NOMO-1 (cell line): ENCODE results near the gene IYD.
"Not testable (repeated sequence)": the region's sequence is repeated elsewhere in the genome, so short reads cannot be mapped to it uniquely, and the experiment has no call there.

Experiments
- DNase-seq, 2 experiments: peaks; one replicate each; lab custom pipeline; 2025; ENCODE audit not compliant: unreplicated experiment in 2 of 2; lab: John Stamatoyannopoulos, UW

IYD gene

DNA sequence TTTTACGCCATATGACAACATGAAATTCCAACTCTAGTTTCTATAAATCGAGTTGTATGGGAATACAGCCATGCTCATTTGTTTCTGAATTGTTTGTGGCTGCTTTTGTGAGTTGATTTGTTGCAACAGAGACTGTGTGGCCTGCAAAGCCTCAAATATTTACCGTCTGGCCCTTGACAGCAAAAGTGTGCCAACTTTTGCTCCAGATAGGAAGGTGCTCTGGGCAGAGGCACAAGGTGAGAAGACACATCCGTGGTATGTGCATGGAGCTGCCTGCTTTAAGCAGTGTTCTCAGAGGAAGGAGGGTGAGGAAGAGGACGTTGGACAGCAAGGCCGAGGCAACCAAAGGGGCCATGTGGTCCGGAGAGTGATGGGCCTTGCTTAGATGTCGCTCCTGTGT, 57.4 kb downstream of the IYD start:
- no peak for DNase-seq

DNA sequence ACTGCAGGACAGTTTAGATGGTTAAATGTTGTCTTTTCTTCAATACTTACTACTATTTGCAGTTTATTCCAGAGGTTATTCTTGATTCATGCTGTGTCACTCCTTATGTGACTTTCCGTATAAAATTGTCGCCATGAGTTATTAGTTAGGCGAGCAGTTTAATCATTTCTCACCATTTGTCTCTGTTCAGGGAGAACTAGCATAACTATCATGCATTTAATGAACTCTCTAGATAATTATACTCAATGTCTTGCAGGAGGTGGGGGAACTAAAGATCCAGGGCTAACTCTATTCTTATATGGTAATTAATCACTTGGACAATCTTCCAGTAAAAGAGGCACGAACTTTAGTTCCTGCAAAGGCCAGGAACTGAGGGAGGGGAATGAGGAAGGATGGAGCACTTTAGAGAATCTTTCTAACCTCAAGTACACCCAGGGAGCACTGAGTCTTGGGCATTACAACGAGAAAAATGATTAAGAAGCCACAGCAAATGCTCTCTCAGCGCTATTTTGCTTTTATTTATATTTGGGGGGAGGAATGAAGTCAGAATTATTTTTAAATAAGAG, 58.3 kb downstream of the IYD start:
- no peak for DNase-seq

DNA sequence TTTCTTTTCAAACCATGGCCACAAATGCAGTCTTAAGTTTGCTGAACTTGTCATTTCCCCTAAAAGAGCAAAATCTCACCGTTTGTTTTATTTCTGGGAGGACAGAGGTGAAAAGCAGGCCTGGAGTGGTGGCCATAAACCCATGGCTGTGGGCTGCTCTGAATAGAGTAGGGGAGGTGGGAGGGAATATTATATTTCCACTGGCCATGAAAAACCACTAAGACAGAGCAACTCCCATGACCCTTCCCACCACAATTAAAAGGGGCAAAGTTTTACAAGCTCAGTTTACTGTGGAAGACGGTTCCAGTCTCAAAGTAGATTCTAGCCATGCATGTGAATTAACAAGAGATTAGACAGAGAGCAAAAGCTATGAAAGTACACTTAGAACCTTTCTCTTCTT, 59.0 kb downstream of the IYD start:
- DNase-seq: no peak

DNA sequence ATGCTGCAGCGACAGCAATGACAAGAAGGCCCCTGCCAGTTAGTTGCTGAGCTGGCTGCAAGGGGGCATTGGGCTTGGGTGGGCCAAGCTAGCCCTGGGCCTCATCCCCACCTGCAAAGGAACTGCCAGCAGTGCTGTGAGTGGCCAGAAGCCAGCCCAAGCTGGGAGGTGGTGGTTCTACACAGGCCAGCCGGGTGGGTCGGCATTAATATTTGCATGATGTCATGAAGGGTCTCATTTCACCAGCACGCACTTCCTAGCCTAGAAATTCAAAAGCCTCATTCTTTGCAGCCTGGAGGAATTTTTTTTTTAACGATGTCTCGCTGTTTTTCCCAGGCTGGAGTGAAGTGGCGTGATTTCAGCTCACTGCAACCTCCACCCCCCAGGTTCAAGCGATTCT, 62.0 kb downstream of the IYD start:
- no peak for DNase-seq

DNA sequence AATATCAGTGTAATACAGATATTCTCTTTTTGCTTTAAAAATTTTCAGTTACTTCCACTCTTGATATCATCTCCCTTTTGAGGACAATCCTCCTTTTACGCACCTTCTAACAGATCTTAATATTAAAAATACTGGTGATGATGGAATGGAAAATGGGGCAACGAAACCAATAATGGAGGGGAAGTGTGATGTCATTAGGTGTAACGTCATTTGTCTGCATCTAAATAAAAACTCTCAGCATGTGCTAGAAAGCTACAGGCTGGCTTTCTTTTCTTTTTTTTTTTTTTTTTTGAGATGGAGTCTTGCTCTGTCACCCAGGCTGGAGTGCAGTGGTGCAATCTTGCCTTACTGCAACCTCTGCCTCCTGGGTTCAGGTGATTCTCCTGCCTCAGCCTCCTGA, 66.5 kb downstream of the IYD start:
- DNase-seq: no peak

DNA sequence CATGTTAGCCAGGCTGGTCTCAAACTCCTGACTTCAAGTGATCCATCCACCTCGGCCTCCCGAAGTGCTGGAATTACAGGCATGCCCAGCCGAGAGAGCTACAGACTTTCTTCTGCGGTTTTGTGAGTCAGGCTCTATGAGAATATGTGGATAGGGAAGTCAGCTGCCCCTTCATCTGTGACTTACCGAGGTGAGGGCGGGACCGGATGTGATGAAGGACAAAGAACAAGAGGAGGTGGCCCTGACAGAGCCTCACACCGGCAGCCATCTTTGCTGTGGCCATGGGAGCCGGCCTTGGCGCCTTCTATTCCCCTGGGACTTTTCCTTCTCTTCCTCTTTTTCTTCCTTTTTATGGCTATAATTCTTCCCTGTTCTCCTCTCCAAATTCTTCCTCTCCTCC, 67.0 kb downstream of the IYD start:
- DNase-seq: no peak

DNA sequence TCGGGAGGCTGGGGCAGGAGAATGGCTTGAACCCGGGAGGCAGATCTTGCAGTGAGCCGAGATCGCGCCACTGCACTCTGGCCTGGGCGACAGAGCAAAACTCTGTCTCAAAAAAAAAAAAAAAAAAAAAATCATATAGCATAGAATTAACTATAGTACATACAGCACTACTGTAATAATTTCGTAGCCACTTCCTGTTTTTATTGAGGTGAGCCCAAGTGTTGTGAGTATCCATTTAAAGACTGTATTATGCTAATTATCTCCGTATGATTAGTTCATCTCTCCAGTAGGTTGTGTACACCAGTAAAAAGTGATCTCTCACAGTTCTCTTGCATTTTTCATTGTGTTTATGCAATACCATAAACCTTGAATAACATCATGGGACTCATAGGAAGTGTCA, 70.6 kb downstream of the IYD start:
- DNase-seq: no peak

DNA sequence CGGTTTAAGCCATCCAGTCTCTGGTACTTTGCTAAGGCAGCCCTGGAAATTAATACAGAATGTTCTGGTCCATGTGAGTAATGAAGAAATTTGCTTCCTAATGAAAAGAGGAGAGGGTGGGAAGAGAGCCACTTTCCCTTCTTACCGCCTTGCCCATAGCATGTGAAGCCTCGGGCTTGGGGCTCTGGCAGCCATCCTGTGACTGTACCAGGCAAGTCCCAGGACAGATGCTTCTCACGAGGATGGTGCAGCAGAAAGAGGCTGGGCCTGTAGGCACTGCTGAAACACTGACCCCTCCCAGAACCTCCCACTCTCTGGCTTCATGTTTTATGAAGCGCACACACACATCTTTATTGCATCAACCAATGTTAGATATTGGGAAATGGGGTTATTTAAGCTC, 74.8 kb downstream of the IYD start:
- DNase-seq: no peak

DNA sequence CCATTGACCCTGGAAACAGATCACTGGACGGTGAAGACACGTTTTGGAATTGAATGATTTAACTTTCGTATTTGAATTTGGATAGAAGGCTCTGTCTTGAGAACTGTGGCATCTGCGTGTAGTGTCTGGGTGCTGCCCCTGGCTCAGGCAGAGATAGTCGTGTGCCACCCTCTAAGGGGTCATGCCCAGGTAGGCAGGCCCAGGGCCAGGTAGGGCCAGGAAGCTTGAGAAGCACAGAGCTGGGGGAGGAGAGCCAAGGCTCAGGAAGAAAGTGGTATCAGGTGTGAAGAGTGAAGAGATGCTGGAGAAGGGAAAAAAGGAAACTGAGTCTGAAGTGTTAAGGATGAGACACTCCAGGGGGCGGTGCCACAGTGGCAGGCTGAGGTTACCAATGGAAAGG, 75.5 kb downstream of the IYD start:
- DNase-seq: no peak

DNA sequence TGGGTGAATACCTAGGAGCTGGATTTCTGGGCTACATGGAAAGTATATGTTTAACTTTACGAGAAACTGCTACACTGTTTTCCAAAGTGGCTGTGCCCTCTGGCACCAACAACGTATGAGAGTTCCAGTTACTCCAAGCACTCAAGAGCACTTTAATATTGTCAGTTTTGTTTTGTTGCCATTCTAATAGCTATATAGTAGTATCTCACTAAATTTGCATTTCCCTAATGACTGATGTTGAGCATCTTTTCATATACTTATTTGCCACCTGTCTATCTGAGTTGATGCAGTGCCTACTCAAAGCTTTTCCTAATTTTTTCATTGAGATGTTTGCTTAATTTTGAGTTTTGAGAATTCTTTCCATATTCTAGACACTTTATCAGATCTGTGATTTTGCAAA, 76.7 kb downstream of the IYD start:
- no peak for DNase-seq

DNA sequence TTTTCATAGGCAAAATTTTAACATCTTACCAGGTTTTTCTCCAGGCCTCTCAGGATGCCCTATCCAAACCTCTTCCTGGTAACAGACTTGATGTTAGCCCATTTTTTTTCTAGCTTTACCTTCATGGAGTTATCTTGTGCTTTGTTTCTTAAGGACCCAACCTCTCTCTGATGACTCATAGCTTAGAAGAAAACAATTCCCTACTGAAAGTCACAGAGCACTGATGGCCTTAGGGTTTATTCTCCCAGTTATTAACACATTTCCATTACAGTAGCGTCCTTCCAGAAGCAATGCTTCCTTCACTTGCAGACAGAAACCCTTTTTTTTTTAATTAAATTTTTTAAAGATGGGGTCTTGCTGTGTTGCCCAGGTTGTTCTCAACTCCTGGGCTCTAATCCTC, 79.4 kb downstream of the IYD start:
- no peak for DNase-seq

DNA sequence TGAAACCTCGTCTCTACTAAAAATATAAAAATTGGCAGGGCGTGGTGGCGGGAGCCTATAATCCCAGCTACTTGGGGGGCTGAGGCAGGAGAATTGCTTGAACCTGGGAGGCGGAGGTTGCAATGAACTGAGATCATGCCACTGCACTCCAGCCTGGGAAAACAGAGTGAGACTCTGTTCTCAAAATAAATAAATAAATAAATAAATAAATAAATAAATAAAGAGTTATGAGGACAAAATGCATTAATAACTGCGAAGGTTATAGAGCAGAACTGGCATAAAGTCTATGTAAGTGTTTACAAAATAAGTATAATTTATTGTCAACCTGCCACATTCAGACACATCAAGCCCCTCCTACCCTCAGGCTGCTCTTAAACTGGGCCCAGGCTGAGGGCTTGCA, 80.2 kb downstream of the IYD start:
- DNase-seq: not testable (repeated sequence)

DNA sequence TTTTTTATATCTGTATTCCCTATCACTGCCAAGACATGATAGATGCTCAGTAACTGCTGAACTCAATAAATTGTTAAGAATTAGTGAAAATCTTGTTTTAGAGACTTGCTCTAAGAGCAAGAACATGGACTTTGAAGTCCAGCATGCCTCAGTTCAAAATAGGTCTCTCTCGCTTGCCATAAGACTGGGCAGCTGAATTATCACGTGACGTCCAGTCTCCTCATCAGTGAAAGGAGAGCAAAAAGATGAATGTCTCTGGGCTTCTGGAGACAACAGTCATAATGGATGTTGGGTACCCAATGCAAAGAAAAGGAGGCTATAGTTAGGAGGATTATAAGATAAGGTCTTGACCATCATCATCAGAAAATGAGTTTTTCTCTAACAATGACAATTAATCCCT, 82.1 kb downstream of the IYD start:
- no peak for DNase-seq

DNA sequence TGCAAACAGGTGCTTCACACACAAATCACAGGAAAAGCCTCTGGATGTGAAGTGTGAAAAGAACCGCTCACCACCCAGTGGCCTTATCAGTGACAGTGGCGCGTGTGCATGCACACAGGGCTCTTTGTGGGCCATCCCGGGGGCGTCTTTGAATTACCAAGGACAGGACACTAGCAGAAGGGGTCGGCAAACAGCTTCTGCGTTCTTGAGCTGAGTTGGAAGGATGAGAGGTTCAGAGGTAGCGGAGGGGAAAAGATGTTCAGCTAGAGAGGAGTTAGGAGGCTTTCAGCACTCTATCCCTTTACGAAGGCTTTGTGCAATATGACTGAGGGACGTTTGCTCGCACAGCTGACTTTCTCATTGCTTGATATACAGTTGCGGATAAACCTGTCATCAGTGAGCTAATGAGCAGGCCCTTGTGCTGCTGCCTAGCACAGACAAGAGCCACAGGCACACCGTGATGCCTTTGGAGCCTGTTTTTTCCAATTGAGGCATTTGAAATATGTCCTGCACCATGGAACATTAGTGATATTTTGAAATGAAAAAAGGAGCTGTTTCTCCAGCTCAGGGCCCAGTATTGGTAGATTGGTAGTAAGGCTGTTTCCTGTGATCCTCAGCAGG, 83.1 kb downstream of the IYD start:
- no peak for DNase-seq

DNA sequence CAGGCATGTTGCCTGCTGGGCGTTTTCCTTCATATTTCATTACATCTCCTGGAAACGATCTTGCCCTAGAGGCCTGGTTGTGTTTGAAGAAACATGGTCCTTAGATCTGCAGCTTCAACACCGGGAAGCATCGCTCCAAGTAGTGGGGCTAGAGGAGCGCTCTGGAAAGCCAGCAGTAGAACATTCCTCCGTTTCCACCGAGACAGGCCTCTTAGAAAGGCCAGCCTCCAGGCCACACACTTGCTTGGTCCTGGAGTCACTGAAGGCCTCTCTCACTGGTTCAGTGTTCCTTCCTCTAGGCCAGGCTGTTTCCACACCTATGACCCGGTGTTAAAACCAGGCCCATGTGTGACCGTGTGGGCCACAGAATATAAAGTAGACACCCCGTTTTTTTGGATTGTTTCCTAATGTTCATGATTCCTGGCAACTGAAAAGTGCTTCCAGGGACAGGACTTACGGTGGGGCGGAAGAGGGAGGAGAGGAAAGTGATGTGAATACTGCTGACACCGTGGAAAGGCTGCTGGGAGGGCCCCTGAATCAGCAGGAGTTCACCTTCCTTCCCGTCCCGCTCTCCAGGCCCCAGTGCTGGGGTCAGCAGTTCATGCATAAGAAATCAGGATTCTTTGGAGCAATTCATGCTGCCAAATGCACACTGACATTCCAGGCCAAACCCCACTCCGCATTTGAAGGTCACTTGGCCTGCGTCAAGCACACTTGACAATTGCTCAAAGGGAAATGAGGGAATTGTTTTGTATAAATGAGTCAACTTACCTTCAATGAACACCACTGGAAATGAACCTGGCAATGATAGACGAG, 83.8 kb downstream of the IYD start:
- DNase-seq: no peak

DNA sequence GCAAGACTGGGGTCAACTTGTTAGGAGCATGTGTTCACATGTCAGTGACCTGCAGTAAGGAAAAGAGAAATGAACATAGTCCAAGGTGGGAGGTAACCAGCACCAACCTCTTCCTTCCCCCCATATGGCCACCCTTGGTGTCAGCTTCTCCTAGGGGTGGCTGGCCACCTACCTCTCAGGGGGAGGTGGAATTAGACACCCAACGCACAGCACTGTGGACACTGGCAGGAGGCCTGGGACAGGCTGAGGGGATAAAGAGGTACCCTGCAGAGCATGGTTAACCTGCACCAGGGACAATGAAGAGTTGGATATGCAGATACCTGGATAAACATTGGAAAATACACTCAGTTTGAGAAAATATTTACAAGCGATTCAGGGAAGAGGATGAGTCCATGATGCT, 84.5 kb downstream of the IYD start:
- no peak for DNase-seq
